GM18526 (cell line): ENCODE data around the gene ARHGAP30.

Experiments used
- POLR2A ChIP-seq: IDR thresholded peaks from 3 replicates; pipeline ENCODE4 v1.6.1; 2011; ENCODE audit not compliant: insufficient read length; ENCODE audit errors: extremely low read depth

Gene ARHGAP30, protein sequence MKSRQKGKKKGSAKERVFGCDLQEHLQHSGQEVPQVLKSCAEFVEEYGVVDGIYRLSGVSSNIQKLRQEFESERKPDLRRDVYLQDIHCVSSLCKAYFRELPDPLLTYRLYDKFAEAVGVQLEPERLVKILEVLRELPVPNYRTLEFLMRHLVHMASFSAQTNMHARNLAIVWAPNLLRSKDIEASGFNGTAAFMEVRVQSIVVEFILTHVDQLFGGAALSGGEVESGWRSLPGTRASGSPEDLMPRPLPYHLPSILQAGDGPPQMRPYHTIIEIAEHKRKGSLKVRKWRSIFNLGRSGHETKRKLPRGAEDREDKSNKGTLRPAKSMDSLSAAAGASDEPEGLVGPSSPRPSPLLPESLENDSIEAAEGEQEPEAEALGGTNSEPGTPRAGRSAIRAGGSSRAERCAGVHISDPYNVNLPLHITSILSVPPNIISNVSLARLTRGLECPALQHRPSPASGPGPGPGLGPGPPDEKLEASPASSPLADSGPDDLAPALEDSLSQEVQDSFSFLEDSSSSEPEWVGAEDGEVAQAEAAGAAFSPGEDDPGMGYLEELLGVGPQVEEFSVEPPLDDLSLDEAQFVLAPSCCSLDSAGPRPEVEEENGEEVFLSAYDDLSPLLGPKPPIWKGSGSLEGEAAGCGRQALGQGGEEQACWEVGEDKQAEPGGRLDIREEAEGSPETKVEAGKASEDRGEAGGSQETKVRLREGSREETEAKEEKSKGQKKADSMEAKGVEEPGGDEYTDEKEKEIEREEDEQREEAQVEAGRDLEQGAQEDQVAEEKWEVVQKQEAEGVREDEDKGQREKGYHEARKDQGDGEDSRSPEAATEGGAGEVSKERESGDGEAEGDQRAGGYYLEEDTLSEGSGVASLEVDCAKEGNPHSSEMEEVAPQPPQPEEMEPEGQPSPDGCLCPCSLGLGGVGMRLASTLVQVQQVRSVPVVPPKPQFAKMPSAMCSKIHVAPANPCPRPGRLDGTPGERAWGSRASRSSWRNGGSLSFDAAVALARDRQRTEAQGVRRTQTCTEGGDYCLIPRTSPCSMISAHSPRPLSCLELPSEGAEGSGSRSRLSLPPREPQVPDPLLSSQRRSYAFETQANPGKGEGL

DNA sequence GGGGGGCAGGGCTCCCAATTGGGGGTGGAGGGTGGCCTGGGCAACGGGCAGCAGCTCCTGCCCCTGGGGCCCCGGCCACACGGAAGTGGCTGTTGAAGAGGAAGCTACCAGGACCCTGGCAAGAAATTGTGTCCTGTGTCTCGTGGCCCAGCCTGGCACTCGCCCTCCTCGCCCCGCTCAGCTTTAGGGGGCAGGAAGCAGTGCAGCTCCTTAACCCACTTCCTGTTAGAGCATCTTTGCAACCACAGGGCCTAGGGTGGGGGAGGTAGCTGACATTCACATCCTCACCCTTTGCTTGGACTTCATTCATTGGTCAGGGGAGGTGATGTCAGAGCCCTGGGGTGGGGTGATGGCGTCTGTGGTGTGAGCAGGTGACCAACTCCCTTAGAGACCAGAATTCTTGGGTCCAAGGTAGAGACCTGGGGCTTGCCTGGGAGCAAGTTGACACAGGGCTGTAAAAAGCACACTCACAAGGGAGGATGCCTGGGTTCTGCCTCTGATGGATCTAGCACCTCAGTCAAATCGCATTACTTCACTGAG lies at the start of gene ARHGAP30:
Gene ARHGAP30 (minus strand): TSS at position 161 of the 540 bp plus-strand sequence. CDS start 267 bp downstream, outside the sequence.
- TF ChIP-seq POLR2A: peak; percentile 87

DNA sequence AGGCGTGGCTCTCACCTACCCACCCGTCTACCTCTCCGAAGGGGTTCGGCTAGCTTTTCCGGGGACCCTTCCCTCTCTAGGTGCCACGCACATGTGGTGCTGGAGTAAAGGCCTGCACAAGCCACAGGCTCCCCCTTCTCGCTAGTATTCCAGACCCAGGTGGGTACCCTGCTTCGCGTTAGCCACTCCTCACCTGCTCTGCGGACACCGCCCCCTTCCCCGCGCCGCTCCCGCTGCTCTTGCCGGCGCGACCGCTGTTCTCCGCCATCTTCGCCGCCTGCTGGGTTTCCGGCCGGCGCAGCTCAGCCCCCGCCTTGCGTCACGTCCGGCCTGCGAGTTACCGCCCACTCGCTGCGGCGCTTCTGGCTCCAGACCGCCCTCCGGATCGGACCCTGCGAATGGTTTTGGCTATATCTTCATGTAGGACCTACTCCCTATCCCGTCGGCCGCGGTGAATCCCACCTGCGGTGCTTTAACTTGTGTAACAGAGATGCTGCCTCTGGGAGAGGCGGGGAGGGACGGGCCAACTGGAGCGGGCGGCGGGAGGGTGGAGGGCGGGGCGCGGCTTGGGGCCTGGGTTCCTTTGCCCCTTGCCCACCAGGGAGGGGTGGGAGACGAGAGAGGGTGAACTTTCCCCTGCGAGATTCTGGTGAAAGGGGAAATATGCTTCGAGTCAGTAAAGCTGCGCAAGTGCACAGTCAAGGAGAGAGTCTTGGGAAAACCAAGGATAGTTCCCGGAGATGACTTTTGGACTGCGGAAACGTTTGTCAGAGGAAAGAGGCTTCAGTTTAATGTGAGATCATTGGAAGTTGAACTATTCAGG lies 48.3 kb upstream of the ARHGAP30 start, which contains the start of the genes NIT1 and PFDN2:
Gene NIT1 (plus strand): TSS at position 347 of the 823 bp plus-strand sequence. CDS start 72 bp downstream, at position 419.
Gene PFDN2 (minus strand): TSS at position 279 of the 823 bp plus-strand sequence. CDS start 11 bp downstream, at position 268.
- TF ChIP-seq POLR2A: peak; percentile 93

DNA sequence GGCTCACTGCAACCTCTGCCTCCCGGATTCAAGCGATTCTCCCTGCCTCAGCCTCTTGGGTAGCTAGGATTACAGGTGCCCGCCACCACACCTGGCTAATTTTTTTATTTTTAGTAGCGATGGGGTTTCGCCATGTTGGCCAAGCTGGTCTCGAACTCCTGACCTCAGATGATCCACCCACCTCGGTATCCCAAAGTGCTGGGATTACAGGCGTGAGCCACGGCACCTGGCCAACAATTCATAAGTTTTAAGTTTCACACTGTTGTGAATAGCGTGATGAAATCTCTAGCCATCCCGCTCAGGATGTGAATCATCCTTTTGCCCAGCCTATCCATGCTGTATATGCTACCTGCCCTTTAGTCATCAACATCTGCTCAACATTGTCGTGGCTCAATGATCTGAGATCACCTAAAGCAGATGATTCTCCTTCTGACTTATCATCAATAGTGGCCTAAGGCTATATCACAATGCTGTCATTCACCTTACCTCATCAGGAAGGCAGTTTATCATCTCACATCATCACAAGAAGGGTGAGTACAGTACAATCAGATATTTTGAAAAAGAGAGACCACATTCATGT lies 45.5 kb upstream of the ARHGAP30 start:
- no peak for TF ChIP-seq POLR2A

GRCh38 chr1:161114556-161114955 lies 44.9 kb upstream of the ARHGAP30 start:
- no peak for TF ChIP-seq POLR2A

DNA sequence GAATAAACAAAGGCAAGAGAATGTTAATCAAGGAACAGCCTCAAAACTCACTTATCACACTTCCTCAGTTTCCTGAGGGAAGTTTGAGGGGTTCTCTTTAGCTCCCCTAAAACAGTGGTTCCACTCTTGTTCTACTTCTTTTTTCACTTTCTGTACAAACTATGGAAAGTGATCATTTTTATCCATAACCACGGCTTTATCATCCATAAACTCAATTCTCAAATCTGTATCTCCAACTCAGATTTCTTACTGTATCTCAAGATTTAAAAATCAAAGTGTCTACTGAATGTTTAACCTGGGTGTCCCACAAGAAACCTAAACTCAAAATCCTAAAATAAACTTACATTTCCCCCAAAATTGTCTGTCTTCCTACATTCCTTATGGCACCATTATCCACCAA lies 44.2 kb upstream of the ARHGAP30 start:
- no peak for TF ChIP-seq POLR2A

GRCh38 chr1:161111527-161111926 lies 41.8 kb upstream of the ARHGAP30 start:
- no peak for TF ChIP-seq POLR2A

GRCh38 chr1:161111117-161111516 lies 41.4 kb upstream of the ARHGAP30 start:
- TF ChIP-seq POLR2A: no peak

DNA sequence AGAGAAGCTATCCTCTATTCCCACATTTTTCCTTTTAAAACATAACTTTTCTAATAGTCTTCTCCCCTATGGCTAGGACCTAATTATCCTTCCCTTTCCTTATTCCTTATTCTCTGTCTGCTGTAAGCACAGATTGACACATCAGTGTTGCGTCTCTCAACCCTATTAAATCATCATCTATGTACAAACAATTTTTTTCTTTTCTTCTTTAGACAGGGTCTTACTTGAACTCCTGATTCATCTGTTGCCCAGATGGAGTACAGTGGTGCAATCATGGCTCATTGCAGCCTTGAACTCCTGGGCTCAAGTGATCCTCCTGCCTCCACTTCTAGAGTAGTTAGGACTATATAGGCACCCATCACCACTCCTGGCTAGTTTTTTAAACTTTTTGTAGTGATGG lies 36.7 kb upstream of the ARHGAP30 start:
- TF ChIP-seq POLR2A: no peak

- TF ChIP-seq POLR2A: no peak
Observed at GRCh38 chr1:161100556-161100955, 30.9 kb upstream of the ARHGAP30 start.

- TF ChIP-seq POLR2A: no peak
Observed at GRCh38 chr1:161099090-161099802, 29.6 kb upstream of the ARHGAP30 start.

GRCh38 chr1:161098210-161099068 lies 28.7 kb upstream of the ARHGAP30 start, which contains the start of gene KLHDC9:
TSS of gene KLHDC9 (plus strand) at chr1:161098361. CDS start at chr1:161098536, 175 bp downstream.
- no peak for TF ChIP-seq POLR2A

DNA sequence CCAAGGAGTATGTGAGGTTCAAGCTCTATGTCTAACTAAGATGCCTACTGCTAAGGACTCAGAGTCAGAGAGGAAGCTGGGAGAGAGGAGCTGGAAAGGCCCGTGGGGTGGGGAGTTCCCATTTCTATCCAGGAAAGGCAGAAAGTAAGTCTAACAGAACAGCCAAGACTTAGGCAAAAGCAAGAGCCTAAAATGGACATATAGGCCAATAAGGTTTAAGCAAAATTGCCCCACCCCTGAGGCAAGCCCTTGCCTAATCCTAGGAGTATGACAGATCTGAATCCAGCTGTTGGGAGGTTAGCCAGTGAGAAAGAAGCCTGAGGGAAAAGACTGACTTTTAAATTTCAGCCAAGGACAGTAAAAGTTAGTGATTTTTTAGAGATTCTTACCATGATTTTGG lies 26.8 kb upstream of the ARHGAP30 start:
- TF ChIP-seq POLR2A: no peak
